Measurements from ENCODE around the gene SLC25A12. TPM values are rescaled to one million over a fixed set of nuclear protein-coding genes. Genes with fewer than 3 reads are reported as not detected.

The SLC25A12 gene
- total and polyA plus RNA-seq, 2 of the 13 experiments (the other 11 are each of a cell fraction or from before 2014, with no cell fraction given), result 8.1 to 15.9 TPM

DNA sequence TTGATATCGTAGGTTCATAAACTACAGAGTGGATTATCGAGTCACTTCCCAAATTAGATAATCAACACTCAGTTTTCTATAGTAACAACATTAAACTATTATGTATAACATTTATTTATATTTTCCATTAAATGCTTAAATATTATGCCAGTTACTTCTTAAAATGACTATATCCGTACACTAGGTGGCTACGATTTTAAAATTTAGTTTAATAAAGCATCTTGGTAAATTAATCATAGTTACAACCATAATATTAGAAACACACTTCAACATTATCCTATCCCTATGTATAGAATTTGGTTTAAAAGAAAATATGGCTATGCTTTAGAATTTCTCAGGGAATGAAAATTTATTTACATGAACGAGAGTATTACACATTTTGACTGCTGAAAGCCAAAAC lies 80.3 kb downstream of the SLC25A12 start:
- BruUV-seq (replicated peaks), result no TSS peak
- no peak overlapping the region for H2AFZ ChIP-seq (ENCODE audit: low read length)
- H3K9me3 ChIP-seq (ENCODE audit: low read length), result no peaks in the 10 kb centered on the region
- intact Hi-C loops (cut with micrococcal nuclease; ENCODE audit: unreplicated experiment), result loop anchor here (5.0 to 10.0 kb wide), 2 partner anchors 61 to 109 kb away; partner anchors contain the start of gene HAT1
- in situ Hi-C loops (cut with HindIII; ENCODE audit: extremely low pct_ligation_motif_present, low pct_unique_long_range_greater_than_20kb), result no loop called here
- no peaks in the 10 kb centered on the region; a peak in 1 of 5 replicates for H3K36me3 ChIP-seq (replicated peaks in 1 of 2; ENCODE audit: control insufficient read depth in 1 of 2, insufficient read depth in 2 of 2, low read length in 2 of 2)
- FAIRE-seq (no peak), ATAC-seq (no peak), DNase-seq (ENCODE audit: low spot score) (no peak)
- CTCF ChIA-PET (ENCODE audit: low intra/inter-chr PET ratio, low total read pairs), result no interaction called here
- no peak overlapping the region for H3K9ac ChIP-seq (ENCODE audit: insufficient read depth, low read depth, low read length)
- H3K27ac ChIP-seq (ENCODE audit: extremely low read length, insufficient read depth, low read length), result no peak overlapping the region
- H3K27me3 ChIP-seq (ENCODE audit: control insufficient read depth in 1 of 2, insufficient read depth in 2 of 2, low read length in 2 of 2), result no peaks in the 10 kb centered on the region
- no peak overlapping the region for H3K4me3 ChIP-seq (replicated peaks in 1 of 3; ENCODE audit: insufficient read depth in 1 of 3, low read depth in 2 of 3, low read length in 3 of 3)
- no peak overlapping the region for H3K4me2 ChIP-seq (ENCODE audit: low read depth, low read length)
- H3K4me1 ChIP-seq (ENCODE audit: insufficient read depth, low read length), result no peaks in the 10 kb centered on the region
- no peaks in the 10 kb centered on the region for H4K20me1 ChIP-seq (ENCODE audit: insufficient read depth, low read length)
- no peaks in the 10 kb centered on the region for H3K79me2 ChIP-seq (ENCODE audit: insufficient read depth, low read length)
- WGBS (ENCODE audit: low lambda C conversion rate), result 97% methylated on average over 5 of the region's 5 CpGs
- POLR2A ChIA-PET, result no interaction called here
- TF ChIP-seq, protein P1, sequence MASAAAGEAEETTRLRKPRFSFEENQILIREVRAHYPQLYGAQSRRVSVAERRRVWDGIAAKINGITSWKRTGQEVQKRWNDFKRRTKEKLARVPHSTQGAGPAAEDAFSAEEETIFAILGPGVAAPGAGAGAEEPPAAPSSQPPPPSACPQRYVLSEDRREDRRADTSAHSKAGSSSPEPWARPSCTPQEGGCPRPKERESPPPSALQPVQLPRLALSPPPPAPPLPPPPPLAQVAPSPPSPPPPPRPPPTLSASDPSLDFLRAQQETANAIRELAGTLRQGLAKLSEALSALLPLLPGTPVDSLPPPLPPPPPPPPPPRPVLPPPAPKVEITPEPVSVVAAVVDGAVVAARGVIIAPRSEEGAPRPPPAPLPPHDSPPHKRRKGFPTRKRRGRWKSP (CRISPR knock-in tag; IDR thresholded peaks at IDR 0.05), result no peak
- no peak for TF ChIP-seq THAP11 (CRISPR knock-in tag; IDR thresholded peaks at IDR 0.05)
- TF ChIP-seq KLF12 (CRISPR knock-in tag; IDR thresholded peaks at IDR 0.05; ENCODE audit: borderline replicate concordance), result no peak
- TF ChIP-seq, protein P2, sequence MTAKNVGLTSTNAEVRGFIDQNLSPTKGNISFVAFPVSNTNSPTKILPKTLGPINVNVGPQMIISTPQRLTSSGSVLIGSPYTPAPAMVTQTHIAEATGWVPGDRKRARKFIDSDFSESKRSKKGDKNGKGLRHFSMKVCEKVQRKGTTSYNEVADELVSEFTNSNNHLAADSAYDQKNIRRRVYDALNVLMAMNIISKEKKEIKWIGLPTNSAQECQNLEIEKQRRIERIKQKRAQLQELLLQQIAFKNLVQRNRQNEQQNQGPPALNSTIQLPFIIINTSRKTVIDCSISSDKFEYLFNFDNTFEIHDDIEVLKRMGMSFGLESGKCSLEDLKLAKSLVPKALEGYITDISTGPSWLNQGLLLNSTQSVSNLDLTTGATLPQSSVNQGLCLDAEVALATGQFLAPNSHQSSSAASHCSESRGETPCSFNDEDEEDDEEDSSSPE (CRISPR knock-in tag; IDR thresholded peaks at IDR 0.05), result no peak
- TF ChIP-seq FOXK1 (CRISPR knock-in tag; IDR thresholded peaks at IDR 0.05; ENCODE audit: borderline replicate concordance, low read depth), result no peak
- TF ChIP-seq, protein P3, sequence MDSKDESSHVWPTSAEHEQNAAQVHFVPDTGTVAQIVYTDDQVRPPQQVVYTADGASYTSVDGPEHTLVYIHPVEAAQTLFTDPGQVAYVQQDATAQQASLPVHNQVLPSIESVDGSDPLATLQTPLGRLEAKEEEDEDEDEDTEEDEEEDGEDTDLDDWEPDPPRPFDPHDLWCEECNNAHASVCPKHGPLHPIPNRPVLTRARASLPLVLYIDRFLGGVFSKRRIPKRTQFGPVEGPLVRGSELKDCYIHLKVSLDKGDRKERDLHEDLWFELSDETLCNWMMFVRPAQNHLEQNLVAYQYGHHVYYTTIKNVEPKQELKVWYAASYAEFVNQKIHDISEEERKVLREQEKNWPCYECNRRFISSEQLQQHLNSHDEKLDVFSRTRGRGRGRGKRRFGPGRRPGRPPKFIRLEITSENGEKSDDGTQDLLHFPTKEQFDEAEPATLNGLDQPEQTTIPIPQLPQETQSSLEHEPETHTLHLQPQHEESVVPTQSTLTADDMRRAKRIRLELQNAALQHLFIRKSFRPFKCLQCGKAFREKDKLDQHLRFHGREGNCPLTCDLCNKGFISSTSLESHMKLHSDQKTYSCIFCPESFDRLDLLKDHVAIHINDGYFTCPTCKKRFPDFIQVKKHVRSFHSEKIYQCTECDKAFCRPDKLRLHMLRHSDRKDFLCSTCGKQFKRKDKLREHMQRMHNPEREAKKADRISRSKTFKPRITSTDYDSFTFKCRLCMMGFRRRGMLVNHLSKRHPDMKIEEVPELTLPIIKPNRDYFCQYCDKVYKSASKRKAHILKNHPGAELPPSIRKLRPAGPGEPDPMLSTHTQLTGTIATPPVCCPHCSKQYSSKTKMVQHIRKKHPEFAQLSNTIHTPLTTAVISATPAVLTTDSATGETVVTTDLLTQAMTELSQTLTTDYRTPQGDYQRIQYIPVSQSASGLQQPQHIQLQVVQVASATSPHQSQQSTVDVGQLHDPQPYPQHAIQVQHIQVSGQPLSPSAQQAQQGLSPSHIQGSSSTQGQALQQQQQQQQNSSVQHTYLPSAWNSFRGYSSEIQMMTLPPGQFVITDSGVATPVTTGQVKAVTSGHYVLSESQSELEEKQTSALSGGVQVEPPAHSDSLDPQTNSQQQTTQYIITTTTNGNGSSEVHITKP (CRISPR knock-in tag; IDR thresholded peaks at IDR 0.05; ENCODE audit: low read depth), result no peak
- TF ChIP-seq, protein P4, sequence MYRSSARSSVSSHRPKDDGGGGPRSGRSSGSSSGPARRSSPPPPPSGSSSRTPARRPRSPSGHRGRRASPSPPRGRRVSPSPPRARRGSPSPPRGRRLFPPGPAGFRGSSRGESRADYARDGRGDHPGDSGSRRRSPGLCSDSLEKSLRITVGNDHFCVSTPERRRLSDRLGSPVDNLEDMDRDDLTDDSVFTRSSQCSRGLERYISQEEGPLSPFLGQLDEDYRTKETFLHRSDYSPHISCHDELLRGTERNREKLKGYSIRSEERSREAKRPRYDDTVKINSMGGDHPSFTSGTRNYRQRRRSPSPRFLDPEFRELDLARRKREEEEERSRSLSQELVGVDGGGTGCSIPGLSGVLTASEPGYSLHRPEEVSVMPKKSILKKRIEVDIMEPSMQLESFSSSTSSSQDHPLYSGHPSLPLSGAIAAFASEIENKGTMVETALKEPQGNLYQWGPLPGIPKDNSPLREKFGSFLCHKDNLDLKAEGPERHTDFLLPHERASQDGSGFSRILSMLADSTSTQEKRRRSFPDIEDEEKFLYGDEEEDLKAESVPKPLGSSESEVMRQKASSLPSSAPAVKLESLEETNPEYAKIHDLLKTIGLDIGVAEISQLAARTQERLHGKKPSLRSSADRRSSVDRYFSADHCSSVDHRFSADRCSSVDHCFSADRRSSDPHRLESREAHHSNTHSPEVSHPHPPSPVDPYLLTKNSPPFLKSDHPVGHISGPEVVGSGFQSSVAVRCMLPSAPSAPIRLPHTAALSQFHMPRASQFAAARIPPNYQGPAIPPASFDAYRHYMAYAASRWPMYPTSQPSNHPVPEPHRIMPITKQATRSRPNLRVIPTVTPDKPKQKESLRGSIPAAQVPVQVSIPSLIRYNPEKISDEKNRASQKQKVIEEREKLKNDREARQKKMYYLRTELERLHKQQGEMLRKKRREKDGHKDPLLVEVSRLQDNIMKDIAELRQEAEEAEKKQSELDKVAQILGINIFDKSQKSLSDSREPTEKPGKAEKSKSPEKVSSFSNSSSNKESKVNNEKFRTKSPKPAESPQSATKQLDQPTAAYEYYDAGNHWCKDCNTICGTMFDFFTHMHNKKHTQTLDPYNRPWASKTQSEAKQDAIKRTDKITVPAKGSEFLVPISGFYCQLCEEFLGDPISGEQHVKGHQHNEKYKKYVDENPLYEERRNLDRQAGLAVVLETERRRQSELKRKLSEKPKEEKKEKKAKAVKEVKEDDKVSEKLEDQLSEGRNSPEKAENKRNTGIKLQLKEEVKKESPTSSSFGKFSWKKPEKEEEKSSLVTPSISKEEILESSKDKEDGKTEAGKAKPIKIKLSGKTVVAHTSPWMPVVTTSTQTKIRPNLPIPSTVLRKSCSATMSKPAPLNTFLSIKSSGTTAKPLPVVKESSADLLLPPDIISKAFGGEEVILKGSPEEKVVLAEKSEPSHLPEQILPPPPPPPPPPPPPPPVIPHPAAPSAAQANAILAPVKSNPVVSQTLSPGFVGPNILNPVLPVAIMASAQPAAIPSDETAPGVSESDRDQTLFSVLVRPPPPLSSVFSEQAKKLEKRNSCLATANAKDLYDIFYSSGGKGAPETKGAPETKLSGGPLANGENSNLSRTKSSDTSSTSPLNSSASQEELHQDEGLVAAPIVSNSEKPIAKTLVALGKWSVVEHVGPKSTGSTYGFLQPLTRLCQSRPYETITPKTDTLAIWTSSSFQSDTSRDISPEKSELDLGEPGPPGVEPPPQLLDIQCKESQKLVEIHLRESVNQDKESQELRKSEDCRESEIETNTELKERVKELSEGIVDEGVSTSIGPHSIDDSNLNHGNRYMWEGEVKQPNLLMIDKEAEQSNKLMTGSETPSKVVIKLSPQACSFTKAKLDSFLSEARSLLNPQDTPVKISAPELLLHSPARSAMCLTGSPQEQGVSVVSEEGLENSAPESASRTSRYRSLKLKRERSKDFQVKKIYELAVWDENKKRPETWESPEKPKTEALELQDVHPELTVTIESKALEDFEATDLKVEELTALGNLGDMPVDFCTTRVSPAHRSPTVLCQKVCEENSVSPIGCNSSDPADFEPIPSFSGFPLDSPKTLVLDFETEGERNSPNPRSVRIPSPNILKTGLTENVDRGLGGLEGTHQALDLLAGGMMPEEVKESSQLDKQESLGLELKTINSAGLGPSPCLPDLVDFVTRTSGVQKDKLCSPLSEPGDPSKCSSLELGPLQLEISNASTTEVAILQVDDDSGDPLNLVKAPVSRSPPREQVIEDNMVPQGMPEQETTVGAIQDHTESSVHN (CRISPR knock-in tag; IDR thresholded peaks at IDR 0.05), result no peak
- TF ChIP-seq, protein P5, sequence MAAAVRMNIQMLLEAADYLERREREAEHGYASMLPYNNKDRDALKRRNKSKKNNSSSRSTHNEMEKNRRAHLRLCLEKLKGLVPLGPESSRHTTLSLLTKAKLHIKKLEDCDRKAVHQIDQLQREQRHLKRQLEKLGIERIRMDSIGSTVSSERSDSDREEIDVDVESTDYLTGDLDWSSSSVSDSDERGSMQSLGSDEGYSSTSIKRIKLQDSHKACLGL (CRISPR knock-in tag; IDR thresholded peaks at IDR 0.05), result no peak
- TF ChIP-seq CREM (IDR thresholded peaks at IDR 0.05), result no peak
- no peak for TF ChIP-seq CREM (CRISPR knock-in tag; IDR thresholded peaks at IDR 0.05)
